ENCODE measurements around the gene CTPS2.

GRCh38 chrX:16662402-16662801 is 50.1 kb downstream of the CTPS2 start:
- TF ChIP-seq CTCF (IDR thresholded peaks at IDR 0.05) (no peak), POLR2A (IDR thresholded peaks at IDR 0.05) (no peak)

Data from breast epithelium (tissue), 3 donors.